HepG2 (cell line): ENCODE results near the gene QSER1. TPM values are rescaled to one million over a fixed set of nuclear protein-coding genes. Genes with fewer than 3 reads are reported as not detected.

Experiments
- KDM3A ChIP-seq: IDR thresholded peaks from 2 replicates; pipeline ENCODE4 v1.6.1; 2018; ENCODE audit warnings: low read depth, missing compliant biosample characterization
- MYC ChIP-seq: sonication (generic); formaldehyde crosslinking; IDR thresholded peaks from 2 replicates; pipeline ENCODE4 v1.9.0; 2021; ENCODE audit warnings: missing genetic modification reagents, borderline replicate concordance
- NR1H2 ChIP-seq: sonication (generic); formaldehyde crosslinking; IDR thresholded peaks from 2 replicates; pipeline ENCODE4 v1.8.1; 2022; ENCODE audit warnings: low read depth, missing genetic modification reagents, borderline replicate concordance
- PAX8 ChIP-seq: sonication (generic); formaldehyde crosslinking; IDR thresholded peaks from 2 replicates; pipeline ENCODE4 v1.8.0; 2022; ENCODE audit warnings: mild to moderate bottlenecking, missing genetic modification reagents, borderline replicate concordance
- TAF15 ChIP-seq: fragments of 200-400 bp; formaldehyde crosslinking; IDR thresholded peaks from one replicate; pipeline ENCODE4 v1.6.1; 2018; ENCODE audit warnings: mild to moderate bottlenecking, low read depth, low read length; ENCODE audit not compliant: poor library complexity, severe bottlenecking
- TCF7 ChIP-seq: sonication (generic); IDR thresholded peaks from 2 replicates; pipeline ENCODE4 v1.6.1; 2016; ENCODE audit warnings: antibody characterized with exemption, low read depth
- ZNF367 ChIP-seq: sonication (generic); formaldehyde crosslinking; IDR thresholded peaks from 2 replicates; pipeline ENCODE4 v1.4.0; 2020; ENCODE audit warnings: missing genetic modification reagents, borderline replicate concordance
- ZNF562 ChIP-seq: sonication (generic); formaldehyde crosslinking; IDR thresholded peaks from 2 replicates; pipeline ENCODE4 v1.8.0; 2022; ENCODE audit warnings: missing genetic modification reagents, borderline replicate concordance
- ZNF678 ChIP-seq: sonication (generic); formaldehyde crosslinking; IDR thresholded peaks from 2 replicates; pipeline ENCODE4 v1.4.0; 2020; ENCODE audit warnings: mild to moderate bottlenecking, missing genetic modification reagents
- ZNF768 ChIP-seq: sonication (generic); formaldehyde crosslinking; IDR thresholded peaks from 2 replicates; pipeline ENCODE4 v1.4.0; 2020; ENCODE audit warnings: missing genetic modification reagents
- polyA plus RNA-seq, 8 experiments: library from polyadenylated mRNA; depleted of rRNA in 3 of 8; stranded (reverse) in 7 of 8; unstranded in 1 of 8; fragments of >200 nt; fragmentation: Illumina TruSeq in 4 of 8; extraction: Trizol in 4 of 8; gene quantifications; 2 replicates each; pipeline versions ENCODE4 v1.2.1 to v1.2.3, GENCODE V29; 2011 to 2016; ENCODE audit warnings: low read depth in 4 of 8, missing spikeins in 1 of 8, mixed read lengths in 1 of 8; ENCODE audit not compliant: insufficient read depth in 1 of 8
- total RNA-seq, 5 experiments: library from RNA; depleted of rRNA; stranded (reverse); fragments of >200 nt; fragmentation: Illumina TruSeq; extraction: Trizol; gene quantifications; 2 replicates each; pipeline ENCODE4 v1.2.3, GENCODE V29; 2016; ENCODE audit warnings: low read depth in 1 of 5
- TF ChIP-seq, protein P1 (sequence below), 2 experiments: sonication (generic) in 1 of 2; formaldehyde crosslinking in 1 of 2; IDR thresholded peaks; 2 replicates each; pipeline versions ENCODE4 v1.6.1 to v1.9.0; 2014 to 2022; ENCODE audit warnings: antibody characterized with exemption in 1 of 2, borderline replicate concordance in 1 of 2, inconsistent platforms in 1 of 2, low read depth in 1 of 2, missing genetic modification reagents in 1 of 2
- TF ChIP-seq, protein P2 (sequence below): sonication (generic); formaldehyde crosslinking; IDR thresholded peaks from 2 replicates; pipeline ENCODE4 v1.4.0; 2020; ENCODE audit warnings: mild to moderate bottlenecking, missing genetic modification reagents
- TF ChIP-seq, protein P3 (sequence below): IDR thresholded peaks from 2 replicates; pipeline ENCODE4 v1.6.1; 2012; ENCODE audit warnings: low read length, improper control_type of control experiment
- TF ChIP-seq, protein P4 (sequence below): sonication (generic); formaldehyde crosslinking; IDR thresholded peaks from 2 replicates; pipeline ENCODE4 v1.9.0; 2022; ENCODE audit warnings: missing genetic modification reagents, mild to moderate bottlenecking, borderline replicate concordance

The QSER1 gene
- total and polyA plus RNA-seq, 2 of the 13 experiments (the other 11 are each of a cell fraction or from before 2014, with no cell fraction given): 8.9 to 17.3 TPM

DNA sequence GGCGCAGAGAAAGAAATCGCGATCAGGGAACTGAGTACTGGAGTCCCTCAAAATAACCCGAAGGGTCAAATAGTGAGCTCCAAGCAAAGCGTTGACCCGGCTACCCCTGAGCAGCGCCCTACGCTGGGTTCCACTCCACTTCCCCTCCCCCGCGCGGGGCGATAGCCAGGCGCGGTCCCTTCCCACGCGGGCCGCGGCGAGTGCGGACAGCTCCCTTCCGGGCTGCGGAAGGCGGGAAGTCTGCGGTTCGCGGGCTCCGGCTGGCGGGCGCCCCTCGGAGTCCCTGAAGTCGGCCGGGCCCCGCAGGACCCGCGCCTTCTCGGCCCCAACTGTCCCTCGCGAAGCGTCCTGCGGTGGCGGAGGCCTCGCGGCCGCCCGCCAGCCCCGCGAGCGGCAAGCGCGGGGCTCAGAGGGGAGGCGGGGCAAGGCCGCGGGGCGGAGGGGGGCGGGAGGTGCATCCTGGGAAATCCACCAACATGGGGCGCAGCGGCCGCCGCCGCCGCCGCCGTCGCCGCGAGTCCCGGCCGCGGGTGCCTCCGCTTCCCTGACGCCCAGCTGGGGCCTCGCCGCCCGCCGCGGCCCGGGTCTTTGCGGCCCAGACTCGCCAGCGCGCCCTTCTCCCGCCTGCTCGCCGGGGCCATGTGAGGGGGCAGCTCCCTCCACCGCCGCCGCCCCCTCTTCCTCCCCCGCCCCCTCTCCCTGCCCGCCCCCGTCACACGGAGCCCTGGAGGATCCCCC is at the start of gene QSER1 (continued):
- TF ChIP-seq NR1H2 (CRISPR knock-in tag) (no peak), TAF15 (no peak), PAX8 (CRISPR knock-in tag) (no peak), ZNF768 (peak; percentile 58; the same call in 1 of the 2 replicates), MYC (CRISPR knock-in tag) (0 out of 2 replicates have a peak, but pooled peaks have one; percentile 66), ZNF367 (no peak), ZNF678 (CRISPR knock-in tag) (no peak), KDM3A (CRISPR knock-in tag) (no peak), TCF7 (no peak), ZNF562 (CRISPR knock-in tag) (no peak)
- TF ChIP-seq, protein P1, sequence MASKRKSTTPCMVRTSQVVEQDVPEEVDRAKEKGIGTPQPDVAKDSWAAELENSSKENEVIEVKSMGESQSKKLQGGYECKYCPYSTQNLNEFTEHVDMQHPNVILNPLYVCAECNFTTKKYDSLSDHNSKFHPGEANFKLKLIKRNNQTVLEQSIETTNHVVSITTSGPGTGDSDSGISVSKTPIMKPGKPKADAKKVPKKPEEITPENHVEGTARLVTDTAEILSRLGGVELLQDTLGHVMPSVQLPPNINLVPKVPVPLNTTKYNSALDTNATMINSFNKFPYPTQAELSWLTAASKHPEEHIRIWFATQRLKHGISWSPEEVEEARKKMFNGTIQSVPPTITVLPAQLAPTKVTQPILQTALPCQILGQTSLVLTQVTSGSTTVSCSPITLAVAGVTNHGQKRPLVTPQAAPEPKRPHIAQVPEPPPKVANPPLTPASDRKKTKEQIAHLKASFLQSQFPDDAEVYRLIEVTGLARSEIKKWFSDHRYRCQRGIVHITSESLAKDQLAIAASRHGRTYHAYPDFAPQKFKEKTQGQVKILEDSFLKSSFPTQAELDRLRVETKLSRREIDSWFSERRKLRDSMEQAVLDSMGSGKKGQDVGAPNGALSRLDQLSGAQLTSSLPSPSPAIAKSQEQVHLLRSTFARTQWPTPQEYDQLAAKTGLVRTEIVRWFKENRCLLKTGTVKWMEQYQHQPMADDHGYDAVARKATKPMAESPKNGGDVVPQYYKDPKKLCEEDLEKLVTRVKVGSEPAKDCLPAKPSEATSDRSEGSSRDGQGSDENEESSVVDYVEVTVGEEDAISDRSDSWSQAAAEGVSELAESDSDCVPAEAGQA (IDR thresholded peaks at IDR 0.05; ENCODE audit: low read depth): no peak; the same call in 1 of the 2 replicates
- TF ChIP-seq, protein P1 (CRISPR knock-in tag; IDR thresholded peaks at IDR 0.05; ENCODE audit: borderline replicate concordance): no peak
- TF ChIP-seq, protein P2, sequence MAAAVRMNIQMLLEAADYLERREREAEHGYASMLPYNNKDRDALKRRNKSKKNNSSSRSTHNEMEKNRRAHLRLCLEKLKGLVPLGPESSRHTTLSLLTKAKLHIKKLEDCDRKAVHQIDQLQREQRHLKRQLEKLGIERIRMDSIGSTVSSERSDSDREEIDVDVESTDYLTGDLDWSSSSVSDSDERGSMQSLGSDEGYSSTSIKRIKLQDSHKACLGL (CRISPR knock-in tag): peak; percentile 66
- TF ChIP-seq, protein P3, sequence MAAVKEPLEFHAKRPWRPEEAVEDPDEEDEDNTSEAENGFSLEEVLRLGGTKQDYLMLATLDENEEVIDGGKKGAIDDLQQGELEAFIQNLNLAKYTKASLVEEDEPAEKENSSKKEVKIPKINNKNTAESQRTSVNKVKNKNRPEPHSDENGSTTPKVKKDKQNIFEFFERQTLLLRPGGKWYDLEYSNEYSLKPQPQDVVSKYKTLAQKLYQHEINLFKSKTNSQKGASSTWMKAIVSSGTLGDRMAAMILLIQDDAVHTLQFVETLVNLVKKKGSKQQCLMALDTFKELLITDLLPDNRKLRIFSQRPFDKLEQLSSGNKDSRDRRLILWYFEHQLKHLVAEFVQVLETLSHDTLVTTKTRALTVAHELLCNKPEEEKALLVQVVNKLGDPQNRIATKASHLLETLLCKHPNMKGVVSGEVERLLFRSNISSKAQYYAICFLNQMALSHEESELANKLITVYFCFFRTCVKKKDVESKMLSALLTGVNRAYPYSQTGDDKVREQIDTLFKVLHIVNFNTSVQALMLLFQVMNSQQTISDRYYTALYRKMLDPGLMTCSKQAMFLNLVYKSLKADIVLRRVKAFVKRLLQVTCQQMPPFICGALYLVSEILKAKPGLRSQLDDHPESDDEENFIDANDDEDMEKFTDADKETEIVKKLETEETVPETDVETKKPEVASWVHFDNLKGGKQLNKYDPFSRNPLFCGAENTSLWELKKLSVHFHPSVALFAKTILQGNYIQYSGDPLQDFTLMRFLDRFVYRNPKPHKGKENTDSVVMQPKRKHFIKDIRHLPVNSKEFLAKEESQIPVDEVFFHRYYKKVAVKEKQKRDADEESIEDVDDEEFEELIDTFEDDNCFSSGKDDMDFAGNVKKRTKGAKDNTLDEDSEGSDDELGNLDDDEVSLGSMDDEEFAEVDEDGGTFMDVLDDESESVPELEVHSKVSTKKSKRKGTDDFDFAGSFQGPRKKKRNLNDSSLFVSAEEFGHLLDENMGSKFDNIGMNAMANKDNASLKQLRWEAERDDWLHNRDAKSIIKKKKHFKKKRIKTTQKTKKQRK: no peak
- TF ChIP-seq, protein P4, sequence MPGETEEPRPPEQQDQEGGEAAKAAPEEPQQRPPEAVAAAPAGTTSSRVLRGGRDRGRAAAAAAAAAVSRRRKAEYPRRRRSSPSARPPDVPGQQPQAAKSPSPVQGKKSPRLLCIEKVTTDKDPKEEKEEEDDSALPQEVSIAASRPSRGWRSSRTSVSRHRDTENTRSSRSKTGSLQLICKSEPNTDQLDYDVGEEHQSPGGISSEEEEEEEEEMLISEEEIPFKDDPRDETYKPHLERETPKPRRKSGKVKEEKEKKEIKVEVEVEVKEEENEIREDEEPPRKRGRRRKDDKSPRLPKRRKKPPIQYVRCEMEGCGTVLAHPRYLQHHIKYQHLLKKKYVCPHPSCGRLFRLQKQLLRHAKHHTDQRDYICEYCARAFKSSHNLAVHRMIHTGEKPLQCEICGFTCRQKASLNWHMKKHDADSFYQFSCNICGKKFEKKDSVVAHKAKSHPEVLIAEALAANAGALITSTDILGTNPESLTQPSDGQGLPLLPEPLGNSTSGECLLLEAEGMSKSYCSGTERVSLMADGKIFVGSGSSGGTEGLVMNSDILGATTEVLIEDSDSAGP: peak; percentile 39; the same call in 1 of the 2 replicates
